ENCODE measurements around the gene RXRB. TPM values are rescaled to one million over a fixed set of nuclear protein-coding genes. Genes with fewer than 3 reads are reported as not detected.

RXRB gene
- total RNA-seq, 1 donor from 2014 or later: 58.3 TPM

- peaks cover 2% of the 10 kb centered on the region for H3K27me3 Mint-ChIP-seq (ENCODE audit: unreplicated experiment)
- H3K4me1 Mint-ChIP-seq (ENCODE audit: unreplicated experiment): peaks cover 14% of the 10 kb centered on the region
- no peak overlapping the region for H3K4me3 Mint-ChIP-seq (ENCODE audit: unreplicated experiment)
- no peak for DNase-seq (ENCODE audit: extremely low spot score, unreplicated experiment)
- no peak for TF ChIP-seq CTCF (IDR thresholded peaks at IDR 0.05)
- H3K9me3 Mint-ChIP-seq (ENCODE audit: unreplicated experiment): no peaks in the 10 kb centered on the region
- no peak overlapping the region for H3K27ac Mint-ChIP-seq (ENCODE audit: unreplicated experiment)
- H3K36me3 Mint-ChIP-seq (ENCODE audit: unreplicated experiment): no peaks in the 10 kb centered on the region
Observed at GRCh38 chr6:33165581-33166258, 34.7 kb downstream of the RXRB start.

GRCh38 chr6:33164665-33165373, 35.6 kb downstream of the RXRB start:
- no peaks in the 10 kb centered on the region for H3K9me3 Mint-ChIP-seq (ENCODE audit: unreplicated experiment)
- H3K4me3 Mint-ChIP-seq (ENCODE audit: unreplicated experiment): no peak overlapping the region

GRCh38 chr6:33164176-33164575, 36.3 kb downstream of the RXRB start:
- DNase-seq (ENCODE audit: extremely low spot score, unreplicated experiment): no peak
- Mint-ChIP-seq H3K9me3 (ENCODE audit: unreplicated experiment) (no peaks in the 10 kb centered on the region), H3K4me3 (ENCODE audit: unreplicated experiment) (no peak overlapping the region), H3K36me3 (ENCODE audit: unreplicated experiment) (no peaks in the 10 kb centered on the region), H3K4me1 (ENCODE audit: unreplicated experiment) (peaks cover 14% of the 10 kb centered on the region), H3K27ac (ENCODE audit: unreplicated experiment) (no peak overlapping the region), H3K27me3 (ENCODE audit: unreplicated experiment) (peaks cover 2% of the 10 kb centered on the region)
- TF ChIP-seq CTCF (IDR thresholded peaks at IDR 0.05): no peak

More at GRCh38 chr6:33164665-33165373, 35.6 kb downstream of the RXRB start:
- Mint-ChIP-seq H3K27me3 (ENCODE audit: unreplicated experiment) (peaks cover 2% of the 10 kb centered on the region), H3K4me1 (ENCODE audit: unreplicated experiment) (peaks cover 14% of the 10 kb centered on the region), H3K27ac (ENCODE audit: unreplicated experiment) (no peak overlapping the region), H3K36me3 (ENCODE audit: unreplicated experiment) (no peaks in the 10 kb centered on the region)
- DNase-seq (ENCODE audit: extremely low spot score, unreplicated experiment): no peak
- TF ChIP-seq CTCF (IDR thresholded peaks at IDR 0.05): no peak

- Mint-ChIP-seq H3K27me3 (ENCODE audit: unreplicated experiment) (peaks cover 2% of the 10 kb centered on the region), H3K4me3 (ENCODE audit: unreplicated experiment) (no peak overlapping the region), H3K36me3 (ENCODE audit: unreplicated experiment) (no peaks in the 10 kb centered on the region), H3K27ac (ENCODE audit: unreplicated experiment) (no peak overlapping the region), H3K9me3 (ENCODE audit: unreplicated experiment) (no peaks in the 10 kb centered on the region), H3K4me1 (ENCODE audit: unreplicated experiment) (peaks cover 14% of the 10 kb centered on the region)
- DNase-seq (ENCODE audit: extremely low spot score, unreplicated experiment): no peak
- TF ChIP-seq CTCF (IDR thresholded peaks at IDR 0.05): no peak
Observed at GRCh38 chr6:33163540-33163939, 36.9 kb downstream of the RXRB start.

All from osteocyte (in vitro differentiated cells).